Glutamatergic neuron (in vitro differentiated cells): ENCODE results near the gene CLPTM1. TPM values are rescaled to one million over a fixed set of nuclear protein-coding genes. Genes with fewer than 3 reads are reported as not detected.
"Not testable (repeated sequence)": the region's sequence is repeated elsewhere in the genome, so short reads cannot be mapped to it uniquely, and the experiment has no call there.

Source experiments
- DNase-seq: peaks from one replicate; pipeline ENCODE4 v3.0.0; 2022
- H3K27ac Mint-ChIP-seq: one replicate; pipeline ENCODE4 v1.8.0; 2020; ENCODE audit warnings: mild to moderate bottlenecking, mixed read lengths, inconsistent platforms; ENCODE audit not compliant: unreplicated experiment
- H3K27me3 Mint-ChIP-seq: one replicate; pipeline ENCODE4 v1.8.0; 2020; ENCODE audit warnings: mild to moderate bottlenecking, moderate library complexity, mixed read lengths, inconsistent platforms; ENCODE audit not compliant: unreplicated experiment
- H3K36me3 Mint-ChIP-seq: one replicate; pipeline ENCODE4 v1.8.0; 2020; ENCODE audit warnings: mild to moderate bottlenecking, mixed read lengths, inconsistent platforms; ENCODE audit not compliant: unreplicated experiment
- H3K4me1 Mint-ChIP-seq: one replicate; pipeline ENCODE4 v1.8.0; 2020; ENCODE audit warnings: mild to moderate bottlenecking, low read depth, mixed read lengths, inconsistent platforms; ENCODE audit not compliant: unreplicated experiment
- H3K4me3 Mint-ChIP-seq: one replicate; pipeline ENCODE4 v1.8.0; 2020; ENCODE audit warnings: mild to moderate bottlenecking, mixed read lengths, inconsistent platforms; ENCODE audit not compliant: unreplicated experiment
- H3K9me3 Mint-ChIP-seq: one replicate; pipeline ENCODE4 v1.8.0; 2020; ENCODE audit warnings: mild to moderate bottlenecking, moderate library complexity, mixed read lengths, inconsistent platforms; ENCODE audit not compliant: unreplicated experiment
- CTCF ChIP-seq: fragments of 200-600 bp; sonication (generic); IDR thresholded peaks from one replicate; pipeline ENCODE4 v1.5.0; 2021; ENCODE audit not compliant: partially characterized antibody, unreplicated experiment
- total RNA-seq: library from RNA; stranded (reverse); fragmentation: NEBNext Ultra II Directional; extraction: Animal tissue kit (Norgen Biotek cat#: 25700); gene quantifications from one replicate; pipeline ENCODE4 v1.2.1, GENCODE V29; 2021; ENCODE audit not compliant: unreplicated experiment

Gene CLPTM1
- total RNA-seq, 1 donor from 2014 or later = 102 TPM

GRCh38 chr19:44924243-44924725, 30.9 kb upstream of the CLPTM1 start:
- H3K9me3 Mint-ChIP-seq = peaks cover 1% of the 10 kb centered on the region
- no peak for TF ChIP-seq CTCF
- no peaks in the 10 kb centered on the region for H3K4me1 Mint-ChIP-seq
- no peak for DNase-seq
- H3K27me3 Mint-ChIP-seq = peaks cover 7% of the 10 kb centered on the region
- no peak overlapping the region for H3K27ac Mint-ChIP-seq
- peaks cover 8% of the 10 kb centered on the region for H3K36me3 Mint-ChIP-seq
- H3K4me3 Mint-ChIP-seq = no peak overlapping the region

- H3K27ac Mint-ChIP-seq = no peak overlapping the region
- TF ChIP-seq CTCF = no peak
- H3K4me3 Mint-ChIP-seq = no peak overlapping the region
- DNase-seq = no peak
- H3K36me3 Mint-ChIP-seq = peaks cover 8% of the 10 kb centered on the region
- no peaks in the 10 kb centered on the region for H3K4me1 Mint-ChIP-seq
- peaks cover 10% of the 10 kb centered on the region for H3K27me3 Mint-ChIP-seq
- H3K9me3 Mint-ChIP-seq = peaks cover 1% of the 10 kb centered on the region
These were observed 29.9 kb upstream of the CLPTM1 start for GRCh38 chr19:44925114-44925891.

DNA sequence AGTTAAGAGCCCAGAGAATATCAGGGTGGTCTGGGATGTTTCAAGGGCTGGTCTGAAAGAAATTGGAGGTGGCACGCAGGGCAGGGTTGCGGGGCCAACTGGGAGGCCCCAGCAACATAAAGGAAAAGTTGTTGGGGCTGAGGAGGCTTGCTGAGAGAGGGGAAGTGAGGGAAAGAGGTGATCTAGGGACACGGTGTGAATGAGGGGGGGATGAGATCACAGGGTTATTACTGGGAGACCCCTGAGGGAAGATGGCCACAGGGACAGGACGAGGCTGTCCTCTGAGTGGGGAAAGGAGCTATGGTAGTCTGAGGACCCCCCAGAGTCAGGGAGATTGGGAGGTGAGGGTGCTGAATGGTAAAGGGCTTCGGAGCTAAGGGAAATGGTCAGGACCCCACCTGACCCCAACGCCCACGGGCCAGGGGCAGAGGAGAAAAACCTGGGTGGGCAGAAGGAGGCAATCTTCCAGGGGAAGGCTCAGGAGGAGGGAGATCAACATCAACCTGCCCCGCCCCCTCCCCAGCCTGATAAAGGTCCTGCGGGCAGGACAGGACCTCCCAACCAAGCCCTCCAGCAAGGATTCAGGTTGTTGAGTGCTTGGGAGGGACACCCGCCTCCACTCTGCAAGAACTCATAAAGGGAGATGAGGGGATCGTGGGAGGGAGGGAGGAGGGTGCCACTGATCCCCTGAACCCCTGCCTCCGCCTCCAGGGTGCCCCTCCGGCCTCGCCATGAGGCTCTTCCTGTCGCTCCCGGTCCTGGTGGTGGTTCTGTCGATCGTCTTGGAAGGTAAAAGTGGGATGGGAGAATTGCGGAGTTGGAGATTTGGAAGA, 28.7 kb upstream of the CLPTM1 start:
- H3K4me1 Mint-ChIP-seq, H3K27ac Mint-ChIP-seq, H3K4me3 Mint-ChIP-seq, DNase-seq, H3K36me3 Mint-ChIP-seq, H3K9me3 Mint-ChIP-seq: not testable (repeated sequence)
- H3K27me3 Mint-ChIP-seq = peaks cover 12% of the 10 kb centered on the region

- no peak overlapping the region for H3K27ac Mint-ChIP-seq
- no peaks in the 10 kb centered on the region for H3K4me1 Mint-ChIP-seq
- H3K9me3 Mint-ChIP-seq = peaks cover 2% of the 10 kb centered on the region
- H3K36me3 Mint-ChIP-seq = peaks cover 3% of the 10 kb centered on the region
- H3K27me3 Mint-ChIP-seq = peaks cover 10% of the 10 kb centered on the region
- no peak for TF ChIP-seq CTCF
- no peak overlapping the region for H3K4me3 Mint-ChIP-seq
- DNase-seq = no peak
These were observed 27.4 kb upstream of the CLPTM1 start for GRCh38 chr19:44927746-44928145.

DNA sequence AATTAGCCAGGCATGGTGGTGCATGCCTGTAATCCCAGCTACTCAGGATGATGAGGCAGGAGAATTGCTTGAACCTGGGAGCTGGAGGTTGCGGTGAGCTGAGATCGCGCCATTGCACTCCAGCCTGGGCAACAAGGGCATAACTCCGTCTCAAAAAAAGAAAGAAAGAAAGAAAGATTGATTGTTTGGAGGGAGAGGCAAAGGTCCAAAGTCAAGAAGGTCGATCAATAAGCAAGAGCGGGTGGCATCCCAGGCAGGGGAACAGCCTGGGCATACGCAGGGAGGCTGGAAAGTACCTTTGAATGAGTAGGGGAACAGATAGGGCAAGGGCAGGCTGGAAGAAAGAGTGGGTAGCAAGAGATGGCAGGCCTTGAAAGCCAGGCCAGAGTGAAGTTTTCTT, 25.1 kb upstream of the CLPTM1 start:
- DNase-seq = no peak
- Mint-ChIP-seq H3K4me3 (no peak overlapping the region), H3K36me3 (no peaks in the 10 kb centered on the region), H3K27me3 (peaks cover 11% of the 10 kb centered on the region), H3K4me1 (no peaks in the 10 kb centered on the region), H3K27ac (no peak overlapping the region), H3K9me3 (peaks cover 2% of the 10 kb centered on the region)
- TF ChIP-seq CTCF = no peak
